Measurements from ENCODE around the gene CDPF1.

GRCh38 chr22:46274381-46274780, 24.3 kb upstream of the CDPF1 start:
- no peak for TF ChIP-seq CTCF (conservative IDR thresholded peaks at IDR 0.05; ENCODE audit: low read depth, low read length)
- TF ChIP-seq EZH2 (IDR thresholded peaks at IDR 0.05; ENCODE audit: low read length, unreplicated experiment), result no peak
